Activated T-helper 1 cell treated with anti-CD3 and anti-CD28 coated beads, Interleukin-12 subunit alpha, Interleukin-12 subunit beta, Interleukin-2, Interleukin-4 antibody, amounts not matched to agents 30 ng/mL and 10 ng/mL and 1 ng/mL, durations not matched to agents 14 hours and 24 hours and 36 hours (primary cell): ENCODE results near the gene SH3RF3. TPM values are rescaled to one million over a fixed set of nuclear protein-coding genes. Genes with fewer than 3 reads are reported as not detected.

Source experiments
- DNase-seq: peaks from one replicate; pipeline ENCODE4 v3.0.0; 2021; ENCODE audit warnings: low spot score
- H3K27ac Mint-ChIP-seq: one replicate; pipeline ENCODE4 v1.8.0; 2021; ENCODE audit warnings: mild to moderate bottlenecking, mixed read lengths
- H3K27me3 Mint-ChIP-seq: one replicate; pipeline ENCODE4 v1.8.0; 2022; ENCODE audit warnings: mild to moderate bottlenecking, moderate library complexity, mixed read lengths; ENCODE audit not compliant: insufficient read depth
- H3K36me3 Mint-ChIP-seq: one replicate; pipeline ENCODE4 v1.8.0; 2021; ENCODE audit warnings: low read depth, mixed read lengths
- H3K4me1 Mint-ChIP-seq: one replicate; pipeline ENCODE4 v1.8.0; 2021; ENCODE audit warnings: low read depth, mixed read lengths
- H3K4me3 Mint-ChIP-seq: one replicate; pipeline ENCODE4 v1.8.0; 2021; ENCODE audit warnings: mild to moderate bottlenecking, moderate library complexity, mixed read lengths
- H3K9me3 Mint-ChIP-seq: one replicate; pipeline ENCODE4 v1.8.0; 2021; ENCODE audit warnings: mixed read lengths
- intact Hi-C: fragments of 100-400 bp; cut with micrococcal nuclease; formaldehyde crosslinking; loops from one replicate; pipeline ENCODE4 v1.15.1; 2024
- total RNA-seq: library from RNA; stranded (reverse); gene quantifications from 2 replicates; pipeline ENCODE4 v1.2.3, GENCODE V29; 2022

Gene SH3RF3
- total RNA-seq, 1 donor from 2014 or later: 0.39 TPM

- no peak overlapping the region for H3K4me3 Mint-ChIP-seq
- H3K9me3 Mint-ChIP-seq: no peaks in the 10 kb centered on the region
- H3K27me3 Mint-ChIP-seq: peaks cover 4% of the 10 kb centered on the region
- intact Hi-C loops: no loop called here
- H3K4me1 Mint-ChIP-seq: no peaks in the 10 kb centered on the region
- no peaks in the 10 kb centered on the region for H3K36me3 Mint-ChIP-seq
- no peak for DNase-seq
- H3K27ac Mint-ChIP-seq: no peak overlapping the region
Measured at GRCh38 chr2:109269706-109270504, 140.9 kb downstream of the SH3RF3 start.

- Mint-ChIP-seq H3K4me1 (no peaks in the 10 kb centered on the region), H3K36me3 (no peaks in the 10 kb centered on the region), H3K4me3 (no peak overlapping the region), H3K9me3 (no peaks in the 10 kb centered on the region), H3K27me3 (peaks cover 4% of the 10 kb centered on the region), H3K27ac (no peak overlapping the region)
- DNase-seq: no peak
- intact Hi-C loops: no loop called here
Measured at GRCh38 chr2:109270505-109271312, 141.7 kb downstream of the SH3RF3 start.

GRCh38 chr2:109271920-109272319 lies 142.9 kb downstream of the SH3RF3 start:
- Mint-ChIP-seq H3K4me1 (no peaks in the 10 kb centered on the region), H3K27me3 (peaks cover 4% of the 10 kb centered on the region), H3K4me3 (no peak overlapping the region), H3K9me3 (no peaks in the 10 kb centered on the region), H3K27ac (no peak overlapping the region), H3K36me3 (no peaks in the 10 kb centered on the region)
- intact Hi-C loops: no loop called here
- DNase-seq: no peak

GRCh38 chr2:109272461-109272860 lies 143.5 kb downstream of the SH3RF3 start:
- Mint-ChIP-seq H3K4me3 (no peak overlapping the region), H3K36me3 (no peaks in the 10 kb centered on the region), H3K27ac (no peak overlapping the region), H3K4me1 (no peaks in the 10 kb centered on the region), H3K27me3 (peaks cover 4% of the 10 kb centered on the region), H3K9me3 (no peaks in the 10 kb centered on the region)
- DNase-seq: no peak
- intact Hi-C loops: no loop called here

- peaks cover 5% of the 10 kb centered on the region for H3K27me3 Mint-ChIP-seq
- H3K9me3 Mint-ChIP-seq: no peaks in the 10 kb centered on the region
- intact Hi-C loops: no loop called here
- no peak overlapping the region for H3K27ac Mint-ChIP-seq
- no peaks in the 10 kb centered on the region for H3K4me1 Mint-ChIP-seq
- no peak overlapping the region for H3K4me3 Mint-ChIP-seq
- DNase-seq: no peak
- no peaks in the 10 kb centered on the region for H3K36me3 Mint-ChIP-seq
Measured at GRCh38 chr2:109275120-109276012, 146.4 kb downstream of the SH3RF3 start.

GRCh38 chr2:109277406-109277805 lies 148.4 kb downstream of the SH3RF3 start:
- H3K27ac Mint-ChIP-seq: no peak overlapping the region
- intact Hi-C loops: no loop called here
- H3K4me1 Mint-ChIP-seq: no peaks in the 10 kb centered on the region
- H3K4me3 Mint-ChIP-seq: no peak overlapping the region
- DNase-seq: no peak
- no peaks in the 10 kb centered on the region for H3K36me3 Mint-ChIP-seq
- H3K27me3 Mint-ChIP-seq: peaks cover 5% of the 10 kb centered on the region
- no peaks in the 10 kb centered on the region for H3K9me3 Mint-ChIP-seq

GRCh38 chr2:109279243-109279860 lies 150.3 kb downstream of the SH3RF3 start:
- intact Hi-C loops: no loop called here
- H3K9me3 Mint-ChIP-seq: no peaks in the 10 kb centered on the region
- no peaks in the 10 kb centered on the region for H3K4me1 Mint-ChIP-seq
- no peak for DNase-seq
- H3K27ac Mint-ChIP-seq: no peak overlapping the region
- no peak overlapping the region for H3K4me3 Mint-ChIP-seq
- peaks cover 4% of the 10 kb centered on the region for H3K27me3 Mint-ChIP-seq
- no peaks in the 10 kb centered on the region for H3K36me3 Mint-ChIP-seq

- intact Hi-C loops: loop anchor here (5.0 kb wide), 1 partner anchor 154 kb away; the partner anchor contains the start of gene SH3RF3
- no peak overlapping the region for H3K4me3 Mint-ChIP-seq
- no peak overlapping the region for H3K27ac Mint-ChIP-seq
- no peaks in the 10 kb centered on the region for H3K9me3 Mint-ChIP-seq
- H3K36me3 Mint-ChIP-seq: no peaks in the 10 kb centered on the region
- no peak for DNase-seq
- H3K4me1 Mint-ChIP-seq: no peaks in the 10 kb centered on the region
- peaks cover 5% of the 10 kb centered on the region for H3K27me3 Mint-ChIP-seq
Measured at GRCh38 chr2:109280804-109281203, 151.8 kb downstream of the SH3RF3 start.

- intact Hi-C loops: loop anchor here (5.0 kb wide), 1 partner anchor 155 kb away; the partner anchor contains the start of gene SH3RF3
- Mint-ChIP-seq H3K4me1 (no peaks in the 10 kb centered on the region), H3K27me3 (peaks cover 5% of the 10 kb centered on the region), H3K27ac (no peak overlapping the region), H3K9me3 (no peaks in the 10 kb centered on the region), H3K4me3 (no peak overlapping the region), H3K36me3 (no peaks in the 10 kb centered on the region)
- no peak for DNase-seq
Measured at GRCh38 chr2:109282360-109282759, 153.4 kb downstream of the SH3RF3 start.

- DNase-seq: no peak
- no peak overlapping the region for H3K27ac Mint-ChIP-seq
- H3K36me3 Mint-ChIP-seq: no peaks in the 10 kb centered on the region
- no peaks in the 10 kb centered on the region for H3K4me1 Mint-ChIP-seq
- peaks cover 5% of the 10 kb centered on the region for H3K27me3 Mint-ChIP-seq
- intact Hi-C loops: loop anchor here (5.0 kb wide), 1 partner anchor 156 kb away; the partner anchor contains the start of gene SH3RF3
- H3K9me3 Mint-ChIP-seq: no peaks in the 10 kb centered on the region
- no peak overlapping the region for H3K4me3 Mint-ChIP-seq
Measured at GRCh38 chr2:109282865-109283264, 153.9 kb downstream of the SH3RF3 start.

- H3K36me3 Mint-ChIP-seq: no peaks in the 10 kb centered on the region
- H3K27ac Mint-ChIP-seq: no peak overlapping the region
- no peaks in the 10 kb centered on the region for H3K4me1 Mint-ChIP-seq
- no peak for DNase-seq
- H3K27me3 Mint-ChIP-seq: peaks cover 11% of the 10 kb centered on the region
- intact Hi-C loops: loop anchor here (5.0 kb wide), 1 partner anchor 158 kb away; the partner anchor contains the start of gene SH3RF3
- no peaks in the 10 kb centered on the region for H3K9me3 Mint-ChIP-seq
- no peak overlapping the region for H3K4me3 Mint-ChIP-seq
Measured at GRCh38 chr2:109284826-109285225, 155.8 kb downstream of the SH3RF3 start.

- H3K27ac Mint-ChIP-seq: no peak overlapping the region
- H3K4me3 Mint-ChIP-seq: no peak overlapping the region
- H3K9me3 Mint-ChIP-seq: no peaks in the 10 kb centered on the region
- no peaks in the 10 kb centered on the region for H3K4me1 Mint-ChIP-seq
- DNase-seq: no peak
- peaks cover 11% of the 10 kb centered on the region for H3K27me3 Mint-ChIP-seq
- H3K36me3 Mint-ChIP-seq: no peaks in the 10 kb centered on the region
- intact Hi-C loops: no loop called here
Measured at GRCh38 chr2:109285244-109285651, 156.2 kb downstream of the SH3RF3 start.
